ENCODE data around the gene NAB1. TPM values are rescaled to one million over a fixed set of nuclear protein-coding genes. Genes with fewer than 3 reads are reported as not detected.

Gene NAB1
- polyA plus RNA-seq, 1 experiment: 14.1 TPM

DNA sequence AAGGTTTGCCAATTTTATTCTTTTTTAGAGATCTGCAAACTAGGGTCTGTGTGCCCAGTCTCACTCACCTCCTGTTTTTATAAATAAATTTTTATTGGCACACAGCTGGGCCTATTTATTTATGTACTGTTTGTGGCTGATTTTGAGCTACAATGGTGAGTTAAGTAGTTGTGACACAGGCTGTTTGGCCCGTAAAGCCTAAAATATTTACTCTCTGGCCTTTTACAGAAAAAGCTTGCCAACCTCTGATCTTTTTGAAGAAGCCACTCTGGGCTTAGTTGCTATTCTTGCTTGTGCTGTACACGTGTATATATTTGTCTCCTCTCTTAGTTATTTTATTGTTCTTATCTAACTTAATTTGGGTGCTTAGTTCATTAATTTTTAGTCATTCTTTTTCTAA is 14.5 kb downstream of the NAB1 start:
- TF ChIP-seq, protein P1, sequence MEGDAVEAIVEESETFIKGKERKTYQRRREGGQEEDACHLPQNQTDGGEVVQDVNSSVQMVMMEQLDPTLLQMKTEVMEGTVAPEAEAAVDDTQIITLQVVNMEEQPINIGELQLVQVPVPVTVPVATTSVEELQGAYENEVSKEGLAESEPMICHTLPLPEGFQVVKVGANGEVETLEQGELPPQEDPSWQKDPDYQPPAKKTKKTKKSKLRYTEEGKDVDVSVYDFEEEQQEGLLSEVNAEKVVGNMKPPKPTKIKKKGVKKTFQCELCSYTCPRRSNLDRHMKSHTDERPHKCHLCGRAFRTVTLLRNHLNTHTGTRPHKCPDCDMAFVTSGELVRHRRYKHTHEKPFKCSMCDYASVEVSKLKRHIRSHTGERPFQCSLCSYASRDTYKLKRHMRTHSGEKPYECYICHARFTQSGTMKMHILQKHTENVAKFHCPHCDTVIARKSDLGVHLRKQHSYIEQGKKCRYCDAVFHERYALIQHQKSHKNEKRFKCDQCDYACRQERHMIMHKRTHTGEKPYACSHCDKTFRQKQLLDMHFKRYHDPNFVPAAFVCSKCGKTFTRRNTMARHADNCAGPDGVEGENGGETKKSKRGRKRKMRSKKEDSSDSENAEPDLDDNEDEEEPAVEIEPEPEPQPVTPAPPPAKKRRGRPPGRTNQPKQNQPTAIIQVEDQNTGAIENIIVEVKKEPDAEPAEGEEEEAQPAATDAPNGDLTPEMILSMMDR (IDR thresholded peaks at IDR 0.05; ENCODE audit: insufficient read depth, low read depth, low read length): no peak
- H3K27me3 ChIP-seq (ENCODE audit: control insufficient read depth, insufficient read depth, low read length): no peaks in the 10 kb centered on the region
- H3K36me3 ChIP-seq (ENCODE audit: control insufficient read depth, insufficient read depth, low read length): 0 out of 2 replicates have a peak, but pooled peaks cover 1% of the 10 kb centered on the region
- ChIA-PET POLR2A (no interaction called here), CTCF (no interaction called here)
- H3K4me3 ChIP-seq (ENCODE audit: low read depth, low read length): no peak overlapping the region
- DNase-seq (ENCODE audit: low read depth): no peak

DNA sequence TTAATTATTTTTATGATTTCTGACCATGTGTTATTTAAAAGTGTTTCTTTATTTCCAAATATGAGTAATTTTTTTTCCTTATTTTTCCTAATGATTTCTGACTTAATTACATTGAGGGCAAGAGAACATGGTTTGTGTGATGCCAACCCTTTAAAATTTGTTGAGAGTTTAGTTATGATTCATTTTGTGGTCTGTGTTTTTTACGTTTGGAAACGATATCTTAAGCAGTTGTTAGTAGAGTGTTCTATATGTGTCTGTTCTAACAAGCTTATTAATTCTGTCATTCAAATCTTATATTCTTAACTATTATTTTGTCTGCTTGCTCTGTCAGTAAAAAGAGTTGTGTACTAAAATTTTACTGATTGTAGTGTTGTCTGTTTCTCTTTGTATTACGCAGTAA is 15.0 kb downstream of the NAB1 start:
- no peak overlapping the region for H3K4me3 ChIP-seq (ENCODE audit: low read depth, low read length)
- 0 out of 2 replicates have a peak, but pooled peaks cover 1% of the 10 kb centered on the region for H3K36me3 ChIP-seq (ENCODE audit: control insufficient read depth, insufficient read depth, low read length)
- TF ChIP-seq, protein P1 (IDR thresholded peaks at IDR 0.05; ENCODE audit: insufficient read depth, low read depth, low read length): no peak
- no peaks in the 10 kb centered on the region for H3K27me3 ChIP-seq (ENCODE audit: control insufficient read depth, insufficient read depth, low read length)
- ChIA-PET CTCF (no interaction called here), POLR2A (no interaction called here)
- no peak for DNase-seq (ENCODE audit: low read depth)

DNA sequence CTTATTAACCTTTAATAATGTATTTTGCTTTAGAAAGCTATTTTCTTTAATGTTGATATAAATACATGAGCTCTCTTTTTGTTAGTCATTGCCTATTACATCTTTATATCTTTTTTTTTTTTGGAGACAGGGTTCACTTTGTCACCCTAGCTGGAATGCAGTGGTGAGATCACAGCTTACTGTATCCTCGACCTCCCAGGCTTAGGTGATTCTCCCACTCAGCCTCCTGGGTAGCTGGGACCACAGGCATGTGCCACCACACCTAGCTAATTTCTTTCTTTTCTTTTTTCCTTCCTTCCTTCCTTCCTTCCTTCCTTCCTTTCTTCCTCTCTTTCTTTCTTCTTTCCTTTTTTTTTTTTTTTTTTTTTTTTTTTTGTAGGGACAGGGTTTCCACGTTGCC is 15.4 kb downstream of the NAB1 start:
- ChIA-PET POLR2A (interaction anchor here (0.6 kb wide), 1 partner anchor 25 kb away, joined by 3 read pairs; no protein-coding TSS in a partner anchor), CTCF (no interaction called here)
- H3K36me3 ChIP-seq (ENCODE audit: control insufficient read depth, insufficient read depth, low read length): 0 out of 2 replicates have a peak, but pooled peaks cover 1% of the 10 kb centered on the region
- no peak overlapping the region for H3K4me3 ChIP-seq (ENCODE audit: low read depth, low read length)
- H3K27me3 ChIP-seq (ENCODE audit: control insufficient read depth, insufficient read depth, low read length): no peaks in the 10 kb centered on the region
- TF ChIP-seq, protein P1 (IDR thresholded peaks at IDR 0.05; ENCODE audit: insufficient read depth, low read depth, low read length): no peak
- DNase-seq (ENCODE audit: low read depth): no peak

DNA sequence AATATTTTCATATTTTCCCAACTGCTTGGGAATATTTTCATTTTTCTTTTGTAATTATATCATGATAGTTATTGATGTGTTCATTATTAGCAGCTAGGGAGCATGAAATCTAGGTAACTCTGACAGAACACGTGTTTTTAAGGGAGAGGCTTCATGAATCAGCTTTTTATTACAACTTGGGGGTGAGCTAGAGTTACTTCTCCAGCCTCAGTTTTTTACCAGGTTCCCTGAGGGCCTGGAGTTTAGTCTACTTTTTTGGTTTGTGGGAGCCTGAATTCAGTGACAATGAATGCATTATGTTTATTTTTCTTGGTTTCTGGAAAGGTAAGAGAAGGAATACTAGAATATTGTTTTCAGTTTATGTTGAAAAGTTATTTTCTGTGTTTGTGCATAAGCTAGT is 18.0 kb downstream of the NAB1 start:
- no peak for DNase-seq (ENCODE audit: low read depth)
- ChIA-PET CTCF (interaction anchor here (0.7 to 0.9 kb wide), 3 partner anchors 11 to 39 kb away, joined by 3 read pairs; no protein-coding TSS in a partner anchor), POLR2A (no interaction called here)
- Histone ChIP-seq H3K4me3 (ENCODE audit: low read depth, low read length) (no peak overlapping the region), H3K27me3 (ENCODE audit: control insufficient read depth, insufficient read depth, low read length) (no peaks in the 10 kb centered on the region), H3K36me3 (ENCODE audit: control insufficient read depth, insufficient read depth, low read length) (0 out of 2 replicates have a peak, but pooled peaks cover 2% of the 10 kb centered on the region)
- TF ChIP-seq, protein P1 (IDR thresholded peaks at IDR 0.05; ENCODE audit: insufficient read depth, low read depth, low read length): no peak

DNA sequence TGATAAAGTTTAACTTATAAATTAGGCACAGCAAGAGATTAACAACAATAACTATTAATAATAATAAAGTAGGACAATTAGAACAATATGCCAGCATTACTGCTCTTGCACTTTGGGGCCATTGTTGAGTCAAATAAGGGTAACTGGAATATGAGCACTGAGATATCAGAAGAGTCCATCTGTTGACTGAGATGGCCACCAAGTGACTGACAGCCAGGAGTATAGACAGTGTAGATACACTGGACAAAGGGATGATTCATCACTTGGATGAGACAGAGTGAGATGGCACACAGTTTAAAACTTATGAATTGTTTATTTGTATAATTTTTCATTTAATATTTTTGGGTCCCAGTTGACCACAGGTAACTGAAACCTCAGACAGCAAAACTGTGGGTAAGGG is 20.0 kb downstream of the NAB1 start:
- DNase-seq (ENCODE audit: low read depth): no peak
- ChIA-PET CTCF (no interaction called here), POLR2A (no interaction called here)
- TF ChIP-seq, protein P1 (IDR thresholded peaks at IDR 0.05; ENCODE audit: insufficient read depth, low read depth, low read length): no peak
- H3K36me3 ChIP-seq (ENCODE audit: control insufficient read depth, insufficient read depth, low read length): 0 out of 2 replicates have a peak, but pooled peaks cover 2% of the 10 kb centered on the region
- no peak overlapping the region for H3K4me3 ChIP-seq (ENCODE audit: low read depth, low read length)
- no peaks in the 10 kb centered on the region for H3K27me3 ChIP-seq (ENCODE audit: control insufficient read depth, insufficient read depth, low read length)
